ENCODE data around the gene NME1. TPM values are rescaled to one million over a fixed set of nuclear protein-coding genes. Genes with fewer than 3 reads are reported as not detected.
A peak's percentile ranks its signal among the peaks of the same experiment; 100 is the strongest.

NME1 gene
- total and polyA plus RNA-seq, 10 of the 15 experiments (the other 5 are each of a cell fraction or from before 2014, with no cell fraction given) = 273 to 1,362 (median 455) TPM

- TF ChIP-seq, protein P1, sequence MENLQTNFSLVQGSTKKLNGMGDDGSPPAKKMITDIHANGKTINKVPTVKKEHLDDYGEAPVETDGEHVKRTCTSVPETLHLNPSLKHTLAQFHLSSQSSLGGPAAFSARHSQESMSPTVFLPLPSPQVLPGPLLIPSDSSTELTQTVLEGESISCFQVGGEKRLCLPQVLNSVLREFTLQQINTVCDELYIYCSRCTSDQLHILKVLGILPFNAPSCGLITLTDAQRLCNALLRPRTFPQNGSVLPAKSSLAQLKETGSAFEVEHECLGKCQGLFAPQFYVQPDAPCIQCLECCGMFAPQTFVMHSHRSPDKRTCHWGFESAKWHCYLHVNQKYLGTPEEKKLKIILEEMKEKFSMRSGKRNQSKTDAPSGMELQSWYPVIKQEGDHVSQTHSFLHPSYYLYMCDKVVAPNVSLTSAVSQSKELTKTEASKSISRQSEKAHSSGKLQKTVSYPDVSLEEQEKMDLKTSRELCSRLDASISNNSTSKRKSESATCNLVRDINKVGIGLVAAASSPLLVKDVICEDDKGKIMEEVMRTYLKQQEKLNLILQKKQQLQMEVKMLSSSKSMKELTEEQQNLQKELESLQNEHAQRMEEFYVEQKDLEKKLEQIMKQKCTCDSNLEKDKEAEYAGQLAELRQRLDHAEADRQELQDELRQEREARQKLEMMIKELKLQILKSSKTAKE (IDR thresholded peaks at IDR 0.05; ENCODE audit: low read depth, poor library complexity, severe bottlenecking) = peak; percentile 31
- TF ChIP-seq NFXL1 (IDR thresholded peaks at IDR 0.05; ENCODE audit: borderline replicate concordance) = no peak
- no peak for TF ChIP-seq SIX5 (IDR thresholded peaks at IDR 0.05; ENCODE audit: low read depth, low read length, severe bottlenecking)
- TF ChIP-seq, protein P2, sequence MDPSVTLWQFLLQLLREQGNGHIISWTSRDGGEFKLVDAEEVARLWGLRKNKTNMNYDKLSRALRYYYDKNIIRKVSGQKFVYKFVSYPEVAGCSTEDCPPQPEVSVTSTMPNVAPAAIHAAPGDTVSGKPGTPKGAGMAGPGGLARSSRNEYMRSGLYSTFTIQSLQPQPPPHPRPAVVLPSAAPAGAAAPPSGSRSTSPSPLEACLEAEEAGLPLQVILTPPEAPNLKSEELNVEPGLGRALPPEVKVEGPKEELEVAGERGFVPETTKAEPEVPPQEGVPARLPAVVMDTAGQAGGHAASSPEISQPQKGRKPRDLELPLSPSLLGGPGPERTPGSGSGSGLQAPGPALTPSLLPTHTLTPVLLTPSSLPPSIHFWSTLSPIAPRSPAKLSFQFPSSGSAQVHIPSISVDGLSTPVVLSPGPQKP (IDR thresholded peaks at IDR 0.05; ENCODE audit: low read depth, low read length) = no peak
- TF ChIP-seq, protein P3, sequence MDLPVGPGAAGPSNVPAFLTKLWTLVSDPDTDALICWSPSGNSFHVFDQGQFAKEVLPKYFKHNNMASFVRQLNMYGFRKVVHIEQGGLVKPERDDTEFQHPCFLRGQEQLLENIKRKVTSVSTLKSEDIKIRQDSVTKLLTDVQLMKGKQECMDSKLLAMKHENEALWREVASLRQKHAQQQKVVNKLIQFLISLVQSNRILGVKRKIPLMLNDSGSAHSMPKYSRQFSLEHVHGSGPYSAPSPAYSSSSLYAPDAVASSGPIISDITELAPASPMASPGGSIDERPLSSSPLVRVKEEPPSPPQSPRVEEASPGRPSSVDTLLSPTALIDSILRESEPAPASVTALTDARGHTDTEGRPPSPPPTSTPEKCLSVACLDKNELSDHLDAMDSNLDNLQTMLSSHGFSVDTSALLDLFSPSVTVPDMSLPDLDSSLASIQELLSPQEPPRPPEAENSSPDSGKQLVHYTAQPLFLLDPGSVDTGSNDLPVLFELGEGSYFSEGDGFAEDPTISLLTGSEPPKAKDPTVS (IDR thresholded peaks at IDR 0.05; ENCODE audit: low read depth, low read length) = no peak
Measured at GRCh38 chr17:51120739-51121619, 32.4 kb upstream of the NME1 start, which contains the start of gene SPAG9 (continued).

All from GM12878 (cell line).